GM19328 (cell line): ENCODE measurements around the gene CCDC169.
A peak's percentile ranks its signal among the peaks of the same experiment; 100 is the strongest.
"Not testable (repeated sequence)": the region's sequence is repeated elsewhere in the genome, so short reads cannot be mapped to it uniquely, and the experiment has no call there.

ENCODE experiments used
- ATAC-seq: cut with Tn5 transposase; IDR thresholded peaks from one replicate; pipeline ENCODE4 v1.9.1; 2021; ENCODE audit warnings: mild to moderate bottlenecking, moderate library complexity; ENCODE audit not compliant: unreplicated experiment

The CCDC169 gene

GRCh38 chr13:36297366-36298338 is at the start of gene CCDC169:
Gene CCDC169 (minus strand): TSS chr13:36297814. CDS start chr13:36297719, 95 bp downstream.
- no peak for ATAC-seq

- peak; percentile 96 for ATAC-seq
These were observed 48.8 kb upstream of the CCDC169 start, which contains the start of gene SPART for GRCh38 chr13:36346222-36347083. Gene SPART (minus strand): TSS chr13:36346394. CDS start chr13:36335830, 10,564 bp downstream.

- no peak for ATAC-seq
These were observed 48.0 kb upstream of the CCDC169 start for GRCh38 chr13:36345438-36346221.

- no peak for ATAC-seq
These were observed 47.3 kb upstream of the CCDC169 start for GRCh38 chr13:36344886-36345437.

GRCh38 chr13:36344173-36344572 is 46.6 kb upstream of the CCDC169 start:
- no peak for ATAC-seq

- ATAC-seq = no peak
These were observed 46.2 kb upstream of the CCDC169 start for GRCh38 chr13:36343766-36344165.

- ATAC-seq = no peak
These were observed 45.1 kb upstream of the CCDC169 start for GRCh38 chr13:36342715-36343114.

GRCh38 chr13:36341718-36342117 is 44.1 kb upstream of the CCDC169 start:
- ATAC-seq = no peak

GRCh38 chr13:36339600-36340155 is 42.1 kb upstream of the CCDC169 start:
- ATAC-seq = no peak

- no peak for ATAC-seq
These were observed 40.5 kb upstream of the CCDC169 start for GRCh38 chr13:36337938-36338641.

- no peak for ATAC-seq
These were observed 35.4 kb upstream of the CCDC169 start for GRCh38 chr13:36332986-36333385.

GRCh38 chr13:36332255-36332654 is 34.6 kb upstream of the CCDC169 start:
- ATAC-seq = not testable (repeated sequence)

GRCh38 chr13:36331280-36331679 is 33.7 kb upstream of the CCDC169 start:
- no peak for ATAC-seq

- no peak for ATAC-seq
These were observed 31.7 kb upstream of the CCDC169 start for GRCh38 chr13:36329361-36329760.

- no peak for ATAC-seq
These were observed 31.2 kb upstream of the CCDC169 start for GRCh38 chr13:36328821-36329220.

GRCh38 chr13:36325912-36326311 is 28.3 kb upstream of the CCDC169 start:
- ATAC-seq = no peak

- not testable (repeated sequence) for ATAC-seq
These were observed 27.3 kb upstream of the CCDC169 start for GRCh38 chr13:36324881-36325280.

- ATAC-seq = no peak
These were observed 26.4 kb upstream of the CCDC169 start for GRCh38 chr13:36323951-36324566.

- no peak for ATAC-seq
These were observed 25.8 kb upstream of the CCDC169 start for GRCh38 chr13:36323408-36323807.
